ENCODE measurements around the gene H2AZ2.

The H2AZ2 gene

DNA sequence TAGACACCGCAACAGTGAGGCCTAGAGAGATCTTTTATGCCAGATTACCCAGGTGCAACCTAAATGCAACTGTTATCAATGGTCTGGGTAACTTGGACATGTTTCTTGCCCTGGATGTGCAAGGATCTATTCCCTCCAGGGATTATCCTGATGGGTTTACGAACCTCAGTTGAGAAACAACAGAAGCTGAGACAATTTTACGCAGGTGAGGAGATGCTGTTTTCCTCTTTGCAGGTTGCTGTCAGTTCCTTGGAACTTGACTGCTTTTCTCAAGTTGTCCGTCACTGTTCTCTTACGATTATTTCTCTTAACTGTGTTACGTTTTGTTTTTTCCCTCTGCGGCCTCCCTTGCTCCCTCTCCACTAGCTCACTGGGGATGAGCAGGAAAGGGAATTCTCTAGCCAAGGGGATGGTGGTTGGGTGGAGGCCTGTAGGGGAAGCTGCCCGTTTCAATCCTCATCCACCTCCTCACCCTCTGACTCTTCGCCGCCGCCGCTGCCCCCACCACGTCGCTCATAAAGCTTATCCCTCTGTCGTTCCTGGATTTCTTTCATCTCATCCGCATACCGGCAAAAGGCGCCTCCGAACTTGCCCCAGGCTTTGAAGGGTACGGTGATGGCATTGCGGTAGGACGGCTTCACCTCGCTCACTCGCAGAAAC lies 36.2 kb upstream of the H2AZ2 start:
- DNase-seq (ENCODE audit: low read depth): no peak
- peak overlapping the region; percentile 83 for H3K4me3 ChIP-seq (ENCODE audit: low read depth, low read length)
- no peak for TF ChIP-seq MYC (IDR thresholded peaks at IDR 0.05; ENCODE audit: low read depth, low read length)
- TF ChIP-seq POLR2A (IDR thresholded peaks at IDR 0.05; ENCODE audit: extremely low read depth, insufficient read length): no peak
- TF ChIP-seq, protein P1, sequence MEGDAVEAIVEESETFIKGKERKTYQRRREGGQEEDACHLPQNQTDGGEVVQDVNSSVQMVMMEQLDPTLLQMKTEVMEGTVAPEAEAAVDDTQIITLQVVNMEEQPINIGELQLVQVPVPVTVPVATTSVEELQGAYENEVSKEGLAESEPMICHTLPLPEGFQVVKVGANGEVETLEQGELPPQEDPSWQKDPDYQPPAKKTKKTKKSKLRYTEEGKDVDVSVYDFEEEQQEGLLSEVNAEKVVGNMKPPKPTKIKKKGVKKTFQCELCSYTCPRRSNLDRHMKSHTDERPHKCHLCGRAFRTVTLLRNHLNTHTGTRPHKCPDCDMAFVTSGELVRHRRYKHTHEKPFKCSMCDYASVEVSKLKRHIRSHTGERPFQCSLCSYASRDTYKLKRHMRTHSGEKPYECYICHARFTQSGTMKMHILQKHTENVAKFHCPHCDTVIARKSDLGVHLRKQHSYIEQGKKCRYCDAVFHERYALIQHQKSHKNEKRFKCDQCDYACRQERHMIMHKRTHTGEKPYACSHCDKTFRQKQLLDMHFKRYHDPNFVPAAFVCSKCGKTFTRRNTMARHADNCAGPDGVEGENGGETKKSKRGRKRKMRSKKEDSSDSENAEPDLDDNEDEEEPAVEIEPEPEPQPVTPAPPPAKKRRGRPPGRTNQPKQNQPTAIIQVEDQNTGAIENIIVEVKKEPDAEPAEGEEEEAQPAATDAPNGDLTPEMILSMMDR (IDR thresholded peaks at IDR 0.05; ENCODE audit: low read depth, low read length): no peak
- TF ChIP-seq, protein P2, sequence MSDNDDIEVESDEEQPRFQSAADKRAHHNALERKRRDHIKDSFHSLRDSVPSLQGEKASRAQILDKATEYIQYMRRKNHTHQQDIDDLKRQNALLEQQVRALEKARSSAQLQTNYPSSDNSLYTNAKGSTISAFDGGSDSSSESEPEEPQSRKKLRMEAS (IDR thresholded peaks at IDR 0.05; ENCODE audit: low read depth, low read length): no peak

DNA sequence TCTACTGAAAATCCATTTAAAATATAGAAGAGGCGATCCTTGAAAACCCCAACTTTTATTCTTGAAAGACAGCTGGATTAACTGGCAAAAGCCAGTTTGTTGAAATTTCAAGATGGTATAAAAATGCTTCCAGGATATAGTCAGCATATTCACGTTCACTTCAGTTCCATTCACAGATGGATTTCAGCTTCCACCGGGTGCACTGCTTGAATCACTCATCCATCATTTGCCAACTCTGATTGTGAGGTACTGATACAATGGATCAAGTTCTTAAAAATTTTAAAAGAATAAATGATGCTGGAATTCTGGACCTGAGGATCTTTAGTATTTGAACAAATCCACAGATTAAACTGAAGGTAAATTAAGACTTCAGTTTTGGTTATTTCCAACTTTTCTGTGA lies 35.0 kb upstream of the H2AZ2 start:
- TF ChIP-seq POLR2A (IDR thresholded peaks at IDR 0.05; ENCODE audit: extremely low read depth, insufficient read length): no peak
- TF ChIP-seq, protein P2 (IDR thresholded peaks at IDR 0.05; ENCODE audit: low read depth, low read length): no peak
- TF ChIP-seq, protein P1 (IDR thresholded peaks at IDR 0.05; ENCODE audit: low read depth, low read length): no peak
- TF ChIP-seq MYC (IDR thresholded peaks at IDR 0.05; ENCODE audit: low read depth, low read length): no peak
- peak overlapping the region; percentile 83 for H3K4me3 ChIP-seq (ENCODE audit: low read depth, low read length)
- peak; percentile 19 for DNase-seq (ENCODE audit: low read depth)

DNA sequence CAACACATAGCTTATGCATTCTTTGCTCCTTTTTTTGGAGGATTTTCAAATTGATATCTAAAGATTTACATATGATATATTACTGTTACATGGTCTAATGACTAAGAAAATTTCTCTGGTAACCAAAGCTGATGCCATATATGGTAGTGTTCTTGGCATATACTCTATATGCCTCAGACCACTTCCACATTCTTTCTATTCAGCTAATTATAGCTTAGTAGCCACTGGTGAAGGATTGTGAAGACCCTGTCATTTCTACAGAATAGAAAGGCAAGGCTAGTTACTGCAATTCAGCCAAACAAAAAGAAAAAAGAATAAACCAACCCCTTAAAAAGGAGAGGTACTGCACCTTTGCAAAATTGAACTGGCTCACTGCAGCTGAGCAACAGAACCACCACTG lies 33.7 kb upstream of the H2AZ2 start:
- TF ChIP-seq, protein P1 (IDR thresholded peaks at IDR 0.05; ENCODE audit: low read depth, low read length): no peak
- TF ChIP-seq, protein P2 (IDR thresholded peaks at IDR 0.05; ENCODE audit: low read depth, low read length): no peak
- no peak for TF ChIP-seq POLR2A (IDR thresholded peaks at IDR 0.05; ENCODE audit: extremely low read depth, insufficient read length)
- no peak for TF ChIP-seq MYC (IDR thresholded peaks at IDR 0.05; ENCODE audit: low read depth, low read length)
- peak; percentile 74 for DNase-seq (ENCODE audit: low read depth)
- H3K4me3 ChIP-seq (ENCODE audit: low read depth, low read length): peak overlapping the region; percentile 83

DNA sequence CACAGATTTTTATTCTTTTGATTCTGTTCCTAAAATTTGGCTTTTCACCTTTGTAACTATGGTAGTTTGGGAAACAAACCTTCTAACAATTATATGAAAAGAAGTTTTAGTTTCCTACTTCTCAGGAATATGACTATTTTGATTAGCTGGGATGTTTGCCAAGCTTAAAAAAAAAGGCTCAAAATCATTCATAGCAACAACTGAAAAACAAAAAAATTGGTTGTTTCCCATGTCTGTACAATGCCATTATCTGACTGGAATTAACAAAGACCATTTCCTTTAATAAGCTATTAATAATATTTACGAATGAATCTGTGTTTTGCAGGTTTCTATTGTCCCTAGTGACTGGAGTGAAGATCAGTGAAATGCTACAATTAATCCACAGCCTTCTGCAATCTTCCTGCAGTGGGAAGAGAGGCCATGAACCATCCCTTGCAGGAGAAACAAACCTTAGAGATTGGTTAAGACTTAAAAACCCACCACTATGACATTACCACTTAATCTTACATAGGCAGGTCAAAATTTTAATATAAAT lies 33.2 kb upstream of the H2AZ2 start:
- peak; percentile 20 for DNase-seq (ENCODE audit: low read depth)

DNA sequence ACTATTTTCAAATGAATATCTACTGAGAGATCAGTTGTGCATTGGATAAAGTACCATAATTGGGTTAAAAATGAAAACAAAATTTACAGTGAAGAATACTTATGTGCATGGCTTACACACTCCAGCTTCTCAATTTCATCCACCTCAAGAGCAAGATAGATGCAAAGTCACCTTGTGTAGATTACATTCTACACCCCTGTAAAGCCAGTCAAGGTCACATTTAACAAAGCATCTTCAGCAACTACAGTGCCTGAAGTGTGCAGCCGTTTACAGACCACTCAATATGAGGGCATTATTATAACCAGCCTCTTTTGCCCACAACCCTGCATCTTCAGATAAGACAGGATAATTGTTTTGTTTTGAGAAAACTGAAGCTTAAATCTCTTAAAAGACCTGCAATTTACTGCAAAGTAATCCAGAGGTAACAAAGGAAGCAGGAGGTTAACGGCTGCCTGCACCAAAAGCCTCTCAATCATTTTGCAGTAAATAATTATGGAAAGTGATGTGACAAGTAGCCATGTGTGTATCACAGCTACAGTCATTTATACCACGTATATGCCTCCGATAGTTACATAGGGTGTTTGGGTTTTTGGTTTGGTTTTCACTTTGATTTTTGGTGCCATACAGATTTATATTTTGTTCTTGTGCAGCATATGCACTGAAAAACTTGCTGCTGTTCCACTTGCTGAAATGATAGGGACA lies 32.6 kb upstream of the H2AZ2 start:
- TF ChIP-seq, protein P1 (IDR thresholded peaks at IDR 0.05; ENCODE audit: low read depth, low read length): no peak
- TF ChIP-seq POLR2A (IDR thresholded peaks at IDR 0.05; ENCODE audit: extremely low read depth, insufficient read length) (no peak), MYC (IDR thresholded peaks at IDR 0.05; ENCODE audit: low read depth, low read length) (no peak)
- TF ChIP-seq, protein P2 (IDR thresholded peaks at IDR 0.05; ENCODE audit: low read depth, low read length): no peak
- no peak for DNase-seq (ENCODE audit: low read depth)
- H3K4me3 ChIP-seq (ENCODE audit: low read depth, low read length): peak overlapping the region; percentile 83

More for the DNA sequence above, 33.2 kb upstream of the H2AZ2 start:
- peak overlapping the region; percentile 83 for H3K4me3 ChIP-seq (ENCODE audit: low read depth, low read length)
- TF ChIP-seq, protein P2 (IDR thresholded peaks at IDR 0.05; ENCODE audit: low read depth, low read length): no peak
- TF ChIP-seq, protein P1 (IDR thresholded peaks at IDR 0.05; ENCODE audit: low read depth, low read length): no peak
- TF ChIP-seq MYC (IDR thresholded peaks at IDR 0.05; ENCODE audit: low read depth, low read length) (no peak), POLR2A (IDR thresholded peaks at IDR 0.05; ENCODE audit: extremely low read depth, insufficient read length) (no peak)
